ENCODE measurements around the gene LRRC47. TPM values are rescaled to one million over a fixed set of nuclear protein-coding genes. Genes with fewer than 3 reads are reported as not detected.

LRRC47 gene
- total and polyA plus RNA-seq, 5 donors: 23.3 to 60.3 (median 51.2) TPM

- ATAC-seq: no peak
- no peak for DNase-seq
- no peaks in the 10 kb centered on the region for H3K27me3 ChIP-seq (ENCODE audit: control insufficient read depth, insufficient read depth)
- intact Hi-C loops (cut with DNase I): loop anchor here in 2 of 4 donors (10.0 kb wide), 2 partner anchors 155 to 165 kb away; no protein-coding TSS in a partner anchor
- no peaks in the 10 kb centered on the region for H3K9me3 ChIP-seq (ENCODE audit: control insufficient read depth, low read length)
- no peak overlapping the region for H3K27ac ChIP-seq (ENCODE audit: low read length)
- no peak overlapping the region for H3K4me3 ChIP-seq (ENCODE audit: low read length)
- 79% methylated on average over 32 of the region's 32 CpGs for WGBS
- H3K4me1 ChIP-seq (ENCODE audit: control insufficient read depth, insufficient read depth, low read length): no peaks in the 10 kb centered on the region
Observed at GRCh38 chr1:3729594-3730542, 66.4 kb downstream of the LRRC47 start.

Other genes starting within 250 kb of the LRRC47 start
- 10 to 100 TPM in 3 of 4 donors, 1 to 10 TPM in 1; 7.0 to 18.7 (median 13.9) TPM for gene MEGF6, start 185.0 kb downstream of the LRRC47 start, total RNA-seq
- 7.2 TPM for gene MEGF6, start 185.0 kb downstream of the LRRC47 start, polyA plus RNA-seq
- 10 to 100 TPM; 46.3 to 51.4 (median 46.6) TPM for gene TPRG1L, start 171.5 kb downstream of the LRRC47 start, total RNA-seq
- 35.8 TPM for gene TPRG1L, start 171.5 kb downstream of the LRRC47 start, polyA plus RNA-seq
- 10 to 100 TPM in 3 of 4 donors, 1 to 10 TPM in 1; 8.7 to 13.9 (median 12.2) TPM for gene WRAP73, start 146.4 kb downstream of the LRRC47 start, total RNA-seq
- 12.9 TPM for gene WRAP73, start 146.4 kb downstream of the LRRC47 start, polyA plus RNA-seq
- gene TP73, start 144.0 kb downstream of the LRRC47 start, total RNA-seq: under 1 TPM in 1 of 4 donors, not detected in 3; 0.18 TPM
- 0.07 TPM for gene TP73, start 144.0 kb downstream of the LRRC47 start, polyA plus RNA-seq
- gene CCDC27, start 44.0 kb downstream of the LRRC47 start, total RNA-seq: under 1 TPM in 2 of 4 donors, not detected in 2; 0.09 to 0.14 TPM
- gene CCDC27, start 44.0 kb downstream of the LRRC47 start, polyA plus RNA-seq: not detected
- 100 to 1,000 TPM in 2 of 4 donors, 10 to 100 TPM in 2; 44.2 to 120 (median 95.0) TPM for gene SMIM1, start 23.7 kb downstream of the LRRC47 start, total RNA-seq
- 243 TPM for gene SMIM1, start 23.7 kb downstream of the LRRC47 start, polyA plus RNA-seq
- gene CEP104, start 60.7 kb upstream of the LRRC47 start, total RNA-seq: 10 to 100 TPM; 33.2 to 41.2 (median 35.0) TPM
- gene CEP104, start 60.7 kb upstream of the LRRC47 start, polyA plus RNA-seq: 8.7 TPM
- 1 to 10 TPM; 2.9 to 6.1 (median 4.5) TPM for gene DFFB, start 61.0 kb upstream of the LRRC47 start, total RNA-seq
- gene DFFB, start 61.0 kb upstream of the LRRC47 start, polyA plus RNA-seq: 2.6 TPM
- gene C1orf174, start 103.8 kb upstream of the LRRC47 start, total RNA-seq: 10 to 100 TPM; 11.3 to 15.1 (median 13.2) TPM
- gene C1orf174, start 103.8 kb upstream of the LRRC47 start, polyA plus RNA-seq: 11.6 TPM

Data from right cardiac atrium (tissue), 5 donors.